GM18511 (cell line): ENCODE data around the gene PAM.

Source experiments
- ATAC-seq: cut with Tn5 transposase; IDR thresholded peaks from one replicate; pipeline ENCODE4 v1.9.1; 2021; ENCODE audit warnings: mild to moderate bottlenecking, moderate library complexity; ENCODE audit not compliant: unreplicated experiment

PAM gene

GRCh38 chr5:102777099-102777498 lies 22.0 kb downstream of the PAM start:
- no peak for ATAC-seq

DNA sequence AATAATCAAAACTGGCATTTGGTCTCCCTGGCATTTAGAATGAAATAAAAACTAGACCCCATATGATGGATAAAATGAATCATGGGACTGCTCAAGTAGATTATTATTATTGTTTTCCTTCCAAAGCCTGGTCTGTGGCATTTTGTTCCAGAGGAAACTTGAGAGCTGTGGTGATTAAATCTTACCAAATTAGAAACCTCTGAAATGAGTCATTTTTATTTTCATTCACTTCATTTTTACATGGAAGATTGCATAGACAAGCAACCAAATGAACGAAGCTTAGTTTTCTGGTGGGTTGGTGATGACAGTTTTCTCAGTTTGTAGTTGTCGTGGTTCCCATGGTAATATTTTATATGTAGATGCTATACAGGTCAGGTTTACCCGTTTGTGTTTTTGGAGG lies 23.4 kb downstream of the PAM start:
- ATAC-seq: peak; percentile 39

DNA sequence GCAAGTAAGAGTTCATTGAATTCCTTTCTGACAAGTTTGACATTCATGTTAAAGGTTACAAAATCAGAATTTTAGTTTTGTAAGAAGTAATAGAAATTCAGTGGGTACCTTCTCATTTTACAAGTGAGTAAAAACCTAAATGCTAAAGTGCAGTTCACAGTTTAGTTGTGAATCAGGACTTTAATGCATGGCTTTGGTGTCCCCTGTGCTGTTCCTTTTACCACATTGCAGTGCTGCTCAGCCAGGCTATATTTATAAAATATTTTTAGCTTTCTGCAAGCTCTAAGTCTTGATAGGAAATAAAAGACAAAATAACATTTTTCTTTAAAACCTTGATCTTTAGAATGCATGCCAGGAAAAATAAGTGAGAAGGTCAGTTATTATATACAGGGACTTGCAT lies 26.3 kb downstream of the PAM start:
- ATAC-seq: no peak

GRCh38 chr5:102781786-102782185 lies 26.7 kb downstream of the PAM start:
- no peak for ATAC-seq

- ATAC-seq: no peak
Measured at GRCh38 chr5:102782217-102782872, 27.2 kb downstream of the PAM start.

DNA sequence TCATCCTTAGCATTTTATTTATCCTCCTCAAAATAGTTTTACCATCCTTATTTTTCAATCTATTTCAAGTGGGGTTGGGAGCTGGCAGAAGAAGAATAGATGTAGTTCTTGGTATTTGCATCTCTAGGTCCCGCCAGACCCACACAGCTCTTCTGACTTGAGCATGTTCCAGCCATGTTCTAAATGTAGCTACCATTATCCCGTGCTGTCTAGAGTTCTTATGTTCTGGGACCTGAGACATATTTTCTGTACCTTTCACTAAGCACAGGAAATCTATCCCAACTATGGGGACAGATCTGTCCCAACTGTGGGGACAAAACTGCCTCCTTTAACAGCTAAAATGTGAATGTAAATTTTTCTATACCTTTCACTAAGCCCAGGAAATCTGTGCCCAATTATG lies 32.0 kb downstream of the PAM start:
- no peak for ATAC-seq

DNA sequence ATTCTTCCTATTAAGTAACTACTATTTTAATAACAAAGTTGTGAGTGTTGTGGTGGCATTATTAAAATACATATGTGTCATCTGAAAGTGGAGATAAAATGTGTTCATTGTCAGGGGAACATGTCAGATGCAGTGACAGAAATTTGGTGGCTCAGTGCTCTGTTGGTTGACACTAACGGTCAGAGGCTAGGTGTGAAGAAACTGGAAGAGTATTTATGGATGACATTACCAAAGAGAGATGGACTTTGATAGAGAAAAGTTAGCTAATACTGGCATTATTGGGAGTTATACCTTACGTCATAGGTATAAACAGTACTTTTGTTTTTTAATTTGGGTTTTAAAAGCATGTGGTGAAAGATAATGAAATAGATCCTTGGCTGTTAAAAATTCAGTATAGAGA lies 33.7 kb downstream of the PAM start:
- no peak for ATAC-seq

GRCh38 chr5:102789469-102789868 lies 34.4 kb downstream of the PAM start:
- no peak for ATAC-seq

DNA sequence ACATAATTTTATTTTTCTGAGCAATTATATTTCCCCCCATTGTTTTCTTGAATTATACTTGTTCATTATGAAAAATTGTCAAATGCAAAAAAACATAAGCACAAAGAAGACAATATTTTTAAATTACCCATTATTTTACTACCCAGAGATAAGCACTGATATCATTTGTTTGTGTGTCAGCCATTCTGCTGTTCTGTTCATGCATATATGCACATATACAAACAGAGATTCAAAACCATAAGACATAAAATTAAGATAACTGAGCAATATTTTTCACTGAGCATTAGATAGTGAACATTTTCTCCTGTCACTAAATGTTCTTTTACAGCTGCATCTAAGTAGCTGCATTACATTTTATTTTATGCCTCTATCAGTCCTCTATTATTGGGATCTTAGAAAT lies 35.6 kb downstream of the PAM start:
- ATAC-seq: no peak

GRCh38 chr5:102792705-102793104 lies 37.6 kb downstream of the PAM start:
- no peak for ATAC-seq

DNA sequence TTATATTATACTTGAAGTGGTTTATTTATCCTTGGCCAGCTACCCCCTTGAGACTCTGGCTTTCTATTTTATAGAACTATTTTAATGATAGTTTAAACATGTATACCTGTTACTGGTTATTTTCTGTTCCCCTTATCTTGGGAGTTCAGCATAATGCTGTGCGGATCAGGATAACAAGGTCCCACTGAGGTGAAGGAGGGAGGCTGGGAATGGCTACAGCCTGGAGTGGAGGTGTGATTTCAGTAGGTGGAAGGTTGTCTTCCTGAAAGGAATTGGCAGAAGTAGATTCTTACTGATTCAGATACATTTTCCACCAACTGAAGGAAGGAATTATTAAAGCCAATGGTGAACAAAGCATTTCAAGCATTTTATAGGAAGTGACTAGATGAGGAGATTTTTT lies 38.9 kb downstream of the PAM start:
- no peak for ATAC-seq

- no peak for ATAC-seq
Measured at GRCh38 chr5:102794677-102795331, 39.7 kb downstream of the PAM start.

- ATAC-seq: no peak
Measured at GRCh38 chr5:102795526-102795925, 40.4 kb downstream of the PAM start.

- ATAC-seq: no peak
Measured at GRCh38 chr5:102796009-102796408, 40.9 kb downstream of the PAM start.

DNA sequence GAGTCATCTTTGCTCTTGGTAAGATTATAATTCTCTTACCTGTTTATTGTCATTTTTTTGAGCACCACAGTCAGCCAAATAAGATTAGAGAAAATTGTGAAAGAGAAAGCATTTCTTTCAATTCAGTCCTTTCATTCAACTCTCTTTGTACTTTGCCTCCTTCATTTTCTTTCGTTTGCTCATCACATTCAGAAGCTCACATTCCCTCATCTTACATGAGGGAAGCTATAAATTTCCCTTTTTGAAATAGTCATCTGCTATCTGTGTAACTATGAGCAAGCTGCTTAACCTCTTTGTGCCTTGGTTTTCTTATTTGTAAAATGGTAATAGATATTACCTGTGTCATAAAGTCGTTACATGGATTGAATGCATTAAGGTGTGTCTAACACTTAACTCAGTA lies 41.4 kb downstream of the PAM start:
- ATAC-seq: no peak

- ATAC-seq: no peak
Measured at GRCh38 chr5:102797322-102797884, 42.3 kb downstream of the PAM start.

DNA sequence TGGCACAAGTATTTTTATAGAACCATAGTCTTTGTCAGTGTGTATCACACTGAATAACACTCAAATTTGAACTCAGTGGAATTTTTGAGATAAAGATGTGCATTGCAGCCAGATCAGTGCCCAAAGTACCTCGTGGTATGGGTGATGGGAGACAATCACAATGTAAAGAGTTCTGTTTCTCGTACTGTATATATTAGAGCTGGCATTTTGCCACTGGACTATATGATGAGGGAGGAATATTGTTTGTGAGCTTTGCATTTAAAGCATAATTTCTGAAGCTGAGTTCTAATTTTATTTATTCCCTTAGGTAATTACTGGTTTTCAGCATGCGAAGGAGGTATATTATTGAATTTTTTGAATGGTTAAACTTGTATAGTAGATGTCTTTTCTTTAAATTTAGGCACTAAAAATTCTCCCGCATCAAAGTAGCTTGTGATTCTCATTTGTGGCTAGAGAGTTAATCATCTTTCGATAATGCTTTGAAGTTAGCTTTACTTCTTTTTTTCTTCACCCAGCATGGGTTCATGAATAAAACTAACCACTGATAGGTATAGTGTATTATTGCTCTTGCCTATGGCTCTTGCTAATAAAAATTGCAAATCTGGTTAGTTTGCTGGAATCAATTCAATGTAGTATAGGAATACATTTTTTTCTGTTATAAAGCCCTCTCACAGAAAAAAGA lies 43.1 kb downstream of the PAM start:
- ATAC-seq: no peak

DNA sequence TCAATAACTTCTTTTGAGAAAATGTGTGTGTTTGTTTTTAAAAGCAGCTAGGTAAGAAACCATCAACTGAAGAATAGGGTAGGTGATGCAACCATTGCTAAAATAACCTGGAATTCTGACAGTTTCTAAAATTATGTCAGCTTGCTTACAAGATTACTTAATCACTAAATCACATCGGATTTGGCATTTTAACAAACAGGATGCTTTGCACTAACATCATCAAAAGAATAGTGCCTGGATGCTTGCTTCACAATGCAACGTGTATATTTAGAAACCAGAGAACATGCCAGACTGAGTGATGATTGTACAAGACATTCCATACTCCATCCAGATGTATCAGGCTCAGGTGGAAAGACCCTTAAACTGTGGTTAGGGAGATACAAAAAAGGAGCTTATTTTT lies 43.9 kb downstream of the PAM start:
- no peak for ATAC-seq

- no peak for ATAC-seq
Measured at GRCh38 chr5:102800427-102800826, 45.3 kb downstream of the PAM start.

DNA sequence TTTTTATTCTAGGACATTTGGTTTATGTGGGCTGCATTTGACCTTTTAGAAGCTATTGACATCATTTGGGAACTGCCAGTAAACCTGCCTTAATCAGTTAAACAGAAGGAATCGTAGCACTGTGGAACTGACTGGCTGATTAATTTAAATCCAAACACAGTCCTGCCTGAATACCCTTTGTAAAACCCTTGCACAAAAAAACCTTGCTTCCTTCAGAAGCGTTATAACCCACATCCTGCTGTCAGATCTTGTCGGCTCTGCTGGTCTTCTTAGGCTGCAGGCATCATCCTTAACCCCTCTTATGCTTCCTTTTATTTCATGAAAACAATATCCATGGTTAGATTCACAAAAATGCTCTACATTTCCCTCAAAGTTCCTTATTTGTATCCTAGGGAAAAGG lies 46.3 kb downstream of the PAM start:
- peak; percentile 48 for ATAC-seq

DNA sequence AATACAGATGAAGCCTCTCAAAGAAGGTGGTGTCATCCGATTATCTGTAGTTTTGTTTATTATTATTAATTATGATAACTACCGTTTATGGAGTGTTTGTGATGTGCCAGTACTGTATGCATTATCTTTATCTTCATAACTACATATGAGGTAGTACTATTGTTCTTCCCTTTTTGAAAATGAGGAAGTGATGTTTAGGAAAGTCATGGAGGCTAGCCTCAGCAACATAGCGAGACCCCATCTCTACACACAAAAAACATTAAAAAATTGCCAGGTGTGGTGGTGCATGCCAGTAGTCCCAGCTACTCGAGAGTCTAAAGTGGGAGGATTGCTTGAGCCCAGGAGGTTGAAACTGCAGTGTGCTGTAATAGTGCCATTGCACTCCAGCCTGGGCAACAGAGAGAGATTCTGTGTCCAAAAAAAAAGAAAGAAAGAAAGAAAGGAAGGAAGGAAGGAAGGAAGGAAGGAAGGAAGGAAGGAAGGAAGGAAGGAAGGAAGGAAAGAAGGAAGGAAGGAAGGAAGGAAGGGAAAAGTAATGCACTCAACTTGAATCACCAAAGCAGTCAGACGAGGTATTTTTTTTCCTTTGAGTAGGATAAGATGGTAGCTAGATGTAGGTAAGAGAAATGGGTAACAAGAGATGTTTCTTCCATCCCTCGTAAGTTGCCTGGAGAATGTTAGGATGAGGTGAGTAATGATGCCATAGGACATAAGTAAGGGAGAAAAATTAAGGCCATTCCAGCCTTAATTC lies 47.8 kb downstream of the PAM start:
- no peak for ATAC-seq
